Measurements from ENCODE around the gene NEDD4.

The NEDD4 gene

DNA sequence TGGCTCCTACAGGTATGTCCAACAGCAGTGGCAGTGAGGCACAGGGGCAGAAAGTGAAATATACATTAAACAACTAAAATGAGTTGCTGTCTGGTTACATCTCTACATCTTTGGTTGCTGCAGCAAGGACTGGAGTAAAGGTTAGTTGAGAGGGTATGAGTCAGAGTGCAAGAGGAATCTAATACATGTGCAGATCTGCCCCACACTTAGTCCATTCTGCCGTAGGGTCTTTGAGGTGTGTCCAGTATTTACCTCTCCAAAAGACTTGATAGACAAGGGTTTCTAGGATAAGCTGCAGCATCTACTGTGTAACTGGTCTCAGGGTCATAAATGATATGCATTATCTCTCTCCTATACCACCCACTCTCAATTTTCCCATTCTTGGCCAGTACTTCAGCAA lies 6.2 kb upstream of the NEDD4 start:
- Histone ChIP-seq H3K4me3 (ENCODE audit: low read length) (no peak overlapping the region), H3K27me3 (ENCODE audit: control insufficient read depth, low read length) (peaks cover 17% of the 10 kb centered on the region), H3K79me2 (ENCODE audit: control insufficient read depth, low read length) (no peaks in the 10 kb centered on the region), H4K20me1 (ENCODE audit: control insufficient read depth, insufficient read depth, low read depth, low read length) (no peaks in the 10 kb centered on the region), H3K36me3 (ENCODE audit: control insufficient read depth, low read length) (no peaks in the 10 kb centered on the region), H3K4me2 (ENCODE audit: low read length) (no peak overlapping the region), H3F3A (ENCODE audit: control insufficient read depth, insufficient read depth) (no peaks in the 10 kb centered on the region), H3K27ac (ENCODE audit: low read depth, low read length) (no peak overlapping the region), H3K9me3 (ENCODE audit: control insufficient read depth, insufficient read depth, low read length) (no peaks in the 10 kb centered on the region), H3K9me2 (replicated peaks; ENCODE audit: control insufficient read depth, low read length) (no peaks in the 10 kb centered on the region), H3K4me1 (ENCODE audit: control insufficient read depth, low read length) (no peaks in the 10 kb centered on the region)
- no peak for TF ChIP-seq EZH2phosphoT487 (IDR thresholded peaks at IDR 0.05; ENCODE audit: borderline replicate concordance, low read length)
- TF ChIP-seq, protein P1, sequence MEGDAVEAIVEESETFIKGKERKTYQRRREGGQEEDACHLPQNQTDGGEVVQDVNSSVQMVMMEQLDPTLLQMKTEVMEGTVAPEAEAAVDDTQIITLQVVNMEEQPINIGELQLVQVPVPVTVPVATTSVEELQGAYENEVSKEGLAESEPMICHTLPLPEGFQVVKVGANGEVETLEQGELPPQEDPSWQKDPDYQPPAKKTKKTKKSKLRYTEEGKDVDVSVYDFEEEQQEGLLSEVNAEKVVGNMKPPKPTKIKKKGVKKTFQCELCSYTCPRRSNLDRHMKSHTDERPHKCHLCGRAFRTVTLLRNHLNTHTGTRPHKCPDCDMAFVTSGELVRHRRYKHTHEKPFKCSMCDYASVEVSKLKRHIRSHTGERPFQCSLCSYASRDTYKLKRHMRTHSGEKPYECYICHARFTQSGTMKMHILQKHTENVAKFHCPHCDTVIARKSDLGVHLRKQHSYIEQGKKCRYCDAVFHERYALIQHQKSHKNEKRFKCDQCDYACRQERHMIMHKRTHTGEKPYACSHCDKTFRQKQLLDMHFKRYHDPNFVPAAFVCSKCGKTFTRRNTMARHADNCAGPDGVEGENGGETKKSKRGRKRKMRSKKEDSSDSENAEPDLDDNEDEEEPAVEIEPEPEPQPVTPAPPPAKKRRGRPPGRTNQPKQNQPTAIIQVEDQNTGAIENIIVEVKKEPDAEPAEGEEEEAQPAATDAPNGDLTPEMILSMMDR (IDR thresholded peaks at IDR 0.05; ENCODE audit: low read depth, low read length, poor library complexity, severe bottlenecking), result no peak

GRCh38 chr15:55998478-55998877 lies 5.1 kb upstream of the NEDD4 start:
- no peak overlapping the region for H3K4me2 ChIP-seq (ENCODE audit: low read length)
- no peaks in the 10 kb centered on the region for H4K20me1 ChIP-seq (ENCODE audit: control insufficient read depth, insufficient read depth, low read depth, low read length)

DNA sequence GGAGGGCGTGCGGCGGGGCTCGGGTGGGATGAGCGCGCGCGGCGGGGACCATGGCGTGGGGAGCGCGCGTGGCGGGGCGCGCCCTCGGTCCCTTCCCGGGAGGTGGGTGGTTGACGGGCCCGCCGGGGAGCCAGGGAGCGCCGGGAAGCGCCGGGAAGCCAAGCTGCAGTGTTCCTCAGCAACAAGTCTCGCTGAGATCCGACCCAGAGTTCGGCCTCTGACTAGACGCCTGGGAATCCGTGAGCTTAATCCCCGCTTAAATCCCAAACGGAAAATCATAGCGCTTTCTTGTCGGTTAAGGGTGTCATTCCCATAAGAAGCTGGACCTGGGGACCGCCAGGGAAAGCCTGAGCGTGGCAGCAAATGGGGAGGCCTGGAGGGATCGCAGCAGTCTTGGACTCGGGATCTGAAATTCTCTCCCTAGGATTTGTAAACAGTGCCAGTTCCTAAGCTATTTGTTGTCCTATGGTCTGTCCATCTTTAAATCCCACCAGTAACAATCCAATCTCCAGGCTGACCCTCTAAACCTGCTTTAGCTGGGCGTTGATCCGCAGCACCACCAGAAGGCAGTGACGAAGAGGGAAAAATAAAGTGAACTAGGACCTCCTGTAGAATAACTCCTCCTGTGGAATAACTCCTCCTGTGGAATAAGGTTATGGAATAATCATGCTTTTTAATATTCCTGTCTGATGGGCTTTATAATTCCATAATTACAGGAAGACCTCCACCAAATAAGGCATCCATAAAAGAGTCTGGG lies 570 bp upstream of the NEDD4 start:
- peak overlapping the region; percentile 81 for H3K4me3 ChIP-seq (ENCODE audit: low read length)
- H3K36me3 ChIP-seq (ENCODE audit: control insufficient read depth, low read length), result peaks cover 3% of the 10 kb centered on the region; the same call in 1 of the 2 replicates
- peaks cover 6% of the 10 kb centered on the region; the same call in 1 of the 2 replicates for H3K27me3 ChIP-seq (ENCODE audit: control insufficient read depth, low read length)
- no peaks in the 10 kb centered on the region for H3K9me3 ChIP-seq (ENCODE audit: control insufficient read depth, insufficient read depth, low read length)
- H3K4me2 ChIP-seq (ENCODE audit: low read length), result peak overlapping the region; percentile 93
- no peak overlapping the region for H3K27ac ChIP-seq (ENCODE audit: low read depth, low read length)
- no peaks in the 10 kb centered on the region; the same call in 1 of the 2 replicates for H4K20me1 ChIP-seq (ENCODE audit: control insufficient read depth, insufficient read depth, low read depth, low read length)
- H3K79me2 ChIP-seq (ENCODE audit: control insufficient read depth, low read length), result peaks cover 30% of the 10 kb centered on the region
- no peaks in the 10 kb centered on the region for H3K9me2 ChIP-seq (replicated peaks; ENCODE audit: control insufficient read depth, low read length)
- peaks cover 21% of the 10 kb centered on the region for H3K4me1 ChIP-seq (ENCODE audit: control insufficient read depth, low read length)
- TF ChIP-seq EZH2phosphoT487 (IDR thresholded peaks at IDR 0.05; ENCODE audit: borderline replicate concordance, low read length), result no peak
- TF ChIP-seq, protein P1 (IDR thresholded peaks at IDR 0.05; ENCODE audit: low read depth, low read length, poor library complexity, severe bottlenecking), result peak; percentile 11
- H3F3A ChIP-seq (ENCODE audit: control insufficient read depth, insufficient read depth), result no peaks in the 10 kb centered on the region

More at GRCh38 chr15:55998478-55998877, 5.1 kb upstream of the NEDD4 start:
- TF ChIP-seq EZH2phosphoT487 (IDR thresholded peaks at IDR 0.05; ENCODE audit: borderline replicate concordance, low read length), result no peak
- TF ChIP-seq, protein P1 (IDR thresholded peaks at IDR 0.05; ENCODE audit: low read depth, low read length, poor library complexity, severe bottlenecking), result no peak
- Histone ChIP-seq H3K36me3 (ENCODE audit: control insufficient read depth, low read length) (no peaks in the 10 kb centered on the region), H3K27me3 (ENCODE audit: control insufficient read depth, low read length) (peaks cover 17% of the 10 kb centered on the region), H3K27ac (ENCODE audit: low read depth, low read length) (no peak overlapping the region), H3F3A (ENCODE audit: control insufficient read depth, insufficient read depth) (no peaks in the 10 kb centered on the region), H3K79me2 (ENCODE audit: control insufficient read depth, low read length) (no peaks in the 10 kb centered on the region), H3K9me3 (ENCODE audit: control insufficient read depth, insufficient read depth, low read length) (no peaks in the 10 kb centered on the region), H3K4me1 (ENCODE audit: control insufficient read depth, low read length) (peaks cover 6% of the 10 kb centered on the region), H3K9me2 (replicated peaks; ENCODE audit: control insufficient read depth, low read length) (no peaks in the 10 kb centered on the region), H3K4me3 (ENCODE audit: low read length) (no peak overlapping the region)
